Measurements from ENCODE around the gene BFSP1.

BFSP1 gene

DNA sequence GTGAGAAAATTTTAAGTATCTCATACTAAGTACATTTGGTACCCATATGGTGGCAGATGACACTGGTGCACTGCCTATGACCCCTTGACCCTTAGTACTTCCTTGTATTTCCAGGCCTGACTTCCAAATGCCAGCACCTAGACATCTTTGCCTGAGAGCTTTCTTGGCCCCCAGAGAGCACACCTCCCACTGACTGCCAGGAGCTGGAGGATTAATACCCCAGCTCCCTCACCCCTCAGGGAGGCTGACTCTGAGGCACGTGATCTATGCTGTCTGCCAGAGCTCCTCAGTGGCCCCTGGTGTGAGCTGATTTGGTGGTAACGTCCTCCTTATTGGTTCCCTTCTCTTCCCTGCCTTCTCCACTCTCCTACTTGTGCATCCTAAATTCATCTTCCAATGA is 38.0 kb downstream of the BFSP1 start:
- no peak for DNase-seq

DNA sequence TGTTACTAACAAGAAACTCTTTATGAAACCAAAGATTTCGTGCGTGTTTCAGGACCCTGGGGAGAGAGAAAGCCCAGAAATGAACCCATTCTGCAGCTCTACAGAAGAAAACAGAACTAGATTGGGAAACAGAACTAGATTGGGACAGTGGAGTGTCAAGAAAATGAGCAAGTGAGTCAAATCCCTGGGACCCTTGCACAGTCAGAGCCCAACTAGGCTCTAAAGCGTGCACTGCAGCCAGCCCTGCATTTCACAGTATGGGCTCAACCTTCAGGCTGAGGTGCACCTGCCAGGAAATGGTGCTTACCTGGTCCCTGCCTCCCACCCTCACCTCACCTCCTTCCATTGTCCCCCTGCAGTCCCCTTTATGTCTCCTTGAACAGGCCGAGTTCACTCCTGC is 39.7 kb downstream of the BFSP1 start:
- no peak for DNase-seq

DNA sequence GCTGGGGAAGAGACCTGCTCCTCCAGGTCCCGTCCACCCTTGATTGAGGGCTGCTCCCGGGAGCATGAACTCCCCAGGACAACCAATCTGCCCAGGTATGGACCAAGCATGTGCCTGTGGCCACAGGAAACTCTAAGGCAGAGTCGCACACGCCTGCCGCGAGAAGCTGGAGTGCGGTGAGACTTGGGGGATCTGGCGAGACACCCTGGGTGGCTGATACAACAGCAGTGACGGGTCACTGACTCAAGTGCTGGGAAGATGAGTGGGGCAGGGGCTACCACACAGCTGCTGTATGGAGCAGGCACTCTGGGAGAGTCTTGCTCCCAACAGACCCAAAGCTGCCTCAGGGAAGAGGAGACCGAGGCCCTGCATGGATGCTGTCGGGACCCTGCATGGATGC is 40.1 kb downstream of the BFSP1 start:
- DNase-seq = no peak

DNA sequence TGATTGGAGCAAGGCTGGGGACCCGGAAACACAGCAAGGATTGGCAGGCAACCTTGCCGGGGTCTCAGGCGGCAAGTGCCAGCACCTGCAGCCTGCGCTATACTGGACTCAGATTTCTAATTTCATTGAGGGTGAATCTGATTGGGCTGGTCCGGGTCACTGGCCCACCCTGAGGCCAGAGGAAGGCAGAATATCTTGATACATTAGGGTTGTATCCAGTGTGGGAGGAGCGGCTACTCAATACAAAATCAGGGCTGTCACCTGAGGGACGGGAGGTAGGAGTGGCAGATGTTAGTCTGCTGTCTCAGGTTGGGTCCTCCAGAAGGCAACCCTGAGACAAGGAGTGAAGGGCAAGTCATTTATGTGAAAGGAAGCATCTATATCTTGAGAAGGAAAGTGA is 40.7 kb downstream of the BFSP1 start:
- no peak for DNase-seq

DNA sequence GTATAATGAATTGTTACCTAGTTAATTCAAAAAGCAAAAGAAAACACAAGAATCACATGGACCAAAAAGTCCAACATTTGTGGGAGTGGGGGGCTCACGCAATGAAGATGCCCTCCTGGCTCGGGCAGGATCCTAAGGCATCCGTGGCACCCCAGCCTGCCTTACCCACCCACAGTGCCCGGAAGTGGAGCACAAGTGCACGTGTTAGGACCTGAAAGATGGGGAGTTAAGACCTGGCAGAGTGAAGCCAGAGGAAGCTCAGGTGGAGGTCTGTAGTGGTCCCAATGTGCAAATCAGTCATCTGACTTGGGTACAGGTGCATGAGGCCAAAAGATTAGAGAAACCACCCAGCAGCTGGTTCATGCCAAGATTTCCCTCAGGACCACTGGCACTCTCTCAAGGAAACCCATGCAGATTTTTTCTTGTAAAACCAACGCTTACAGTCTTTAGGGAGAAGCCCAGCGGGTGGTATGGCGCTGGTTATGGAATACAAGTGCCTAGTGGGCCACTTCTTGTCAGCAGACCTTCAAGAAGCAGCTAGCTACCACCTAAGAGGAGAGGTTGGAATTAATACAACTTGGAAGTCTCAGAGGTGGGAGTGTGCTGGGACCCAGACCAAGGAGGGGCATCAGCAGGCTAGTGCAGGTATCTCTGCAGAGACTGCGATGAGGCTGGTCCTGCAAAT is 42.1 kb downstream of the BFSP1 start:
- no peak for DNase-seq

DNA sequence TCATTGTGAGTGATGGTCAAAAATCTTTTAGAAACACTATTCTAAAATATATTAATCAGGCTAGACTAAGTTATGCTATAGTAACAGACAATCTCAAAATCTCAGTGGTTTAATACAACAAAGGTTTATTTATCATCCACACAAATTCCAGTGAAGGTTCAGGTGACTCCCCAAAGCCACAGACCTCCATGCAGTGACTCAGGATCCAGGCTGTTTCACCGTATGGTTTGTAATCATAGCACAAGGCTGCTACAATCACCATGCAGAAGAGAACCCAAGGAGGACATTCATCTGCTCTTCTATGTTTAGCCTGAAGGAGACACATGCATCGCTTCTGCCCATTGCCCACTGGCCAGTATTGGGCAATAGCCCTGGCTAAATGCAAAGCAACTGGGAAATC is 46.2 kb downstream of the BFSP1 start:
- DNase-seq = no peak

GRCh38 chr20:17482536-17482935 is 48.6 kb downstream of the BFSP1 start:
- no peak for DNase-seq

DNA sequence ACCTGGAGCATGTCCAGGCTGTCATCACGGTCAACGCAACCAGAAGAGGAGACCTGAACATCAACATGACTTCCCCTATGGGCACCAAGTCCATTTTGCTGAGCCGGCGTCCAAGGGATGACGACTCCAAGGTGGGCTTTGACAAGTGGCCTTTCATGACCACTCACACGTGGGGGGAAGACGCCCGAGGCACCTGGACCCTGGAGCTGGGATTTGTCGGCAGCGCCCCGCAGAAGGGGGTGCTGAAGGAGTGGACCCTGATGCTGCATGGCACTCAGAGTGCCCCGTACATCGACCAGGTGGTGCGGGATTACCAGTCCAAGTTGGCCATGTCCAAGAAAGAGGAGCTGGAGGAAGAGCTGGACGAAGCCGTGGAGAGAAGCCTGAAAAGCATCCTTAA is 49.5 kb downstream of the BFSP1 start:
- DNase-seq = no peak

- no peak for DNase-seq
Observed at GRCh38 chr20:17480696-17481095, 50.5 kb downstream of the BFSP1 start.

GRCh38 chr20:17479063-17479657 is 52.0 kb downstream of the BFSP1 start:
- DNase-seq = no peak

DNA sequence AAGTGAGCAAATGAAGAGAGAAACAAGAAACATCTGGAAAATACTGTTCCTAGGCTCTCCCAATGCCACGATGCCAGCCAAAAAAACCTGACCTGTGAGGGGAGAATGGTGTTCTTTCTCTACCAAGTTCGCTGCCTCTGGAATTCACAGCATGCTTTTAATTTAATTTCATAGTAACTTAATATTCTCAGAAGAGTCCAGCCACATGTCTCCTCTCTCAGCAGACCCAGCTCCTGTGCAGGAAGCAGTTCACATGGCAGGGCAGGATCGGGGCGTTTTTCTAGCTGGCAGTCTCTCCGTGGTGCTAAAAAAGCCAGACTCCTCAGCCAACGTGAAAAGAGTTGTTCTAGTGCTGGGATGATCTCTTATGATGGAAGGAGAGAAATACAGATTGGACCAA is 57.5 kb downstream of the BFSP1 start:
- no peak for DNase-seq

DNA sequence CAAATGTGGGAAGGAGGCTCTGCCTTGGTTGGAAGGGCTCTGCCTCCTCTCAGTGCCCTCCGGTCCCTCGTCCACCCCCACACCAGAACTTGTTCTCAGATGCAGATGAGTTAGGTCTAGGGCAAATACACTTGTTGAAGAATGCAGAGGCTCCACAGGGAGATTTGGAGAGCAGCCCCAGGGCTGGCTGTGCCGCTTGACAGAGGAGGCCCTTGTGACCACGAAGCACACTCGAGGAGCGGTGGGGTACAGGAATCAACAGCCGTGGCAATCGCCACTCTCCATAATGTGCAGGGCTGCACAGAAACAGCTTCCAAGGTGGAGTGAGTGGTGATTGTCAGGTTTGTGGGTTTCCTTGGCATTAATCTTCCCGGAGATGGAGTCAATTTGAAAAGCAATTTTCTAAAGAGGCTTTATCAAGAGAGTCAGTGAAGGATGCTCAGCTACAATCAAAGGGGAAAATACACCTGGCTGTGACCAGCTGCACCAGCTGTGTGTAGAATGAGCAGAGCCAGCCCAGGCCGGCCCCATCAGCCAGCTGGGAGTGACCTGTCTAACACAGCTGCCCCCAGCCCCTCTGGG is 59.5 kb downstream of the BFSP1 start:
- DNase-seq = no peak

GRCh38 chr20:17470973-17471372 is 60.2 kb downstream of the BFSP1 start:
- no peak for DNase-seq

DNA sequence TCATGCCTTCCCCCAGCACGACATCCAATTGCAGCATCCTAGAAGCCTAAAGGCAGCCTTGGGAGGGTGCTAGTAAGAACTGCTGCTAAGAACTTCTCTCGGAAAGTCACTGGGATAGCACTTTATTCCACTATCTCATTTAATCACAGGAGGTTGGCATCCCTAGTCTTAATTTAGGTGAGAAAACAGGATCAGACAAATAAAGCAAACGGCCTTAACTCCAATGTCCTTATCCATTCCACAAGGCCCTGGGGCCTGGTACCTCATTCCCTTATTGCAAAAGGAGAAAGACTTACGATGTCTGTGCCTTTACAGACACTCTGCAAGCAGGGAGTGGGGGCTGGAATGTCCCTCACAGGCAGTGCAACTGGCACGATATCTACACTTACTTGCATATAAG is 60.7 kb downstream of the BFSP1 start:
- no peak for DNase-seq

GRCh38 chr20:17469246-17470030 is 61.7 kb downstream of the BFSP1 start:
- no peak for DNase-seq

GRCh38 chr20:17468073-17468840 is 62.9 kb downstream of the BFSP1 start:
- no peak for DNase-seq

- no peak for DNase-seq
Observed at GRCh38 chr20:17467120-17467655, 64.0 kb downstream of the BFSP1 start.

GRCh38 chr20:17466641-17467040 is 64.5 kb downstream of the BFSP1 start:
- no peak for DNase-seq

- no peak for DNase-seq
Observed at GRCh38 chr20:17465236-17465635, 65.9 kb downstream of the BFSP1 start.

DNA sequence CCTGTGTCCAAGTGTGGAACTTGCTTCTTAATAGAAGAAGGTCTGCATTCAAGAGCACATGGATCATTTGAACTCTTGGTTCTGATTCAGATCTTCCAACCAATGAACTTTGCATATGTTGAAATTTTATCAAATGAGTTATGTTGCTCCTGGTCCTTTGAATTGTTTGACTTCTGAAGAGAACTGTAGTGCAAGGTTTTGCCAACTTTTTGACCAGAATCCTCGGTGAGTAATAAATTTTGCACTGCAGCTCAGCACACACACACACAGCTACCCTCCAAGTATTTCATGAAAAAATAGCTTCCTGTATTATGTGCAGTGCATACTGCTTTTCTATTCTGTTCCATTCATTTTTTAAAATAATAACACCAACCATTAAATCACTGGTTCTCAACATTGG is 67.5 kb downstream of the BFSP1 start:
- DNase-seq = no peak

DNA sequence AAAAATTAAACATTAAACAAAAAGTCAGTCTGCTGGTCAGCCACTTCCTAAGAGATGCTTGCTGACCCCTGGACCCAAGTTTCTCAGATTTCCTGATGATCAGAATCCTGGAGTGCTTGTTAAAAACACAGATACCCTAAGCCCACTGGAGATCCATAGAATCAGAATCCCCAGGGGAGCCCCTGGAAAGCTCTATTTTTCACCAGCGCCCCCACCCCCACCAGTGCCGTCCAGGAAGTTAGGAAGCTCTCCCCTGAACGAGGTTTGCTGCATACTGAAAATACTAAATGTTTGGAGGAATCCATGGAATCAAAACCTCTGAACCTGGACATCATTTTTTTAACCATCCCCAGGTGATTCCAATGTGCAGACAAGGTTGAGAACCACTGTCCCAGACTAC is 69.2 kb downstream of the BFSP1 start:
- no peak for DNase-seq

DNA sequence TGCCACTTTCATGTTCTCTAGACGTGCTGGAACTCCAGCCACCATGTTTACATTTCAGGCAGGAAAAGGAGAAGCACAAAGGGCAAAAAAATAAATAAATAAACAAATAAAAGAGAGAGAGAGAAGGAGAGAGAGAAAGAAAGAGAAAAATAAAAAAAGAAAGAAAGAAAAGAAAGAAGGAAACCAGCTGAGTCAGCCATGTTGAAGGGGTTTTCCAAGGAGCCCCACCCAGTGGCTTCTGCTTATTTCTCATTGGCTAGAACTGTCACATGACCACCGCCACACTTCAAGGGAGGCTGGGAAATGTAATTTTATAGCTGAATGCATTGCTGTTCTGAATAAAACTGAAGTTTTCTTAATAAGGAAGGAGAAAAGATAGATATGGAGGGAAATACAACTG is 71.1 kb downstream of the BFSP1 start:
- DNase-seq = no peak
